GM12878 (cell line): ENCODE data around the gene NEDD8.

Source experiments
- CTCF ChIP-seq, 3 experiments: IDR thresholded peaks in 2 of 3; conservative IDR thresholded peaks in 1 of 3; 2 replicates each; pipeline ENCODE4 v1.5.1; 2011; ENCODE audit warnings: low read depth in 3 of 3, low read length in 3 of 3, mild to moderate bottlenecking in 3 of 3, control low read depth in 2 of 3, moderate library complexity in 2 of 3, inconsistent platforms in 1 of 3, mixed read lengths in 1 of 3; ENCODE audit not compliant: control insufficient read depth in 2 of 3, insufficient read depth in 1 of 3; ENCODE audit errors: extremely low read depth in 1 of 3
- JUND ChIP-seq: IDR thresholded peaks from 2 replicates; pipeline ENCODE4 v1.6.1; 2012; ENCODE audit warnings: low read depth, mild to moderate bottlenecking, low read length, improper control_type of control experiment, moderate library complexity
- MAX ChIP-seq: IDR thresholded peaks from 2 replicates; pipeline ENCODE4 v1.6.1; 2012; ENCODE audit warnings: low read depth, low read length, improper control_type of control experiment
- MXI1 ChIP-seq: fragments of 150-350 bp; IDR thresholded peaks from 2 replicates; pipeline ENCODE4 v1.6.1; 2011; ENCODE audit warnings: low read depth, mild to moderate bottlenecking, inconsistent platforms, low read length, improper control_type of control experiment
- NRF1 ChIP-seq: conservative IDR thresholded peaks from 2 replicates; pipeline ENCODE4 v1.6.1; 2011; ENCODE audit warnings: mild to moderate bottlenecking, low read depth, low read length, improper control_type of control experiment
- POLR2AphosphoS5 ChIP-seq: IDR thresholded peaks from 2 replicates; pipeline ENCODE4 v1.6.1; 2011; ENCODE audit warnings: mild to moderate bottlenecking, low read length, inconsistent platforms
- SMC3 ChIP-seq: IDR thresholded peaks from 2 replicates; pipeline ENCODE4 v1.6.1; 2011; ENCODE audit warnings: low read length, improper control_type of control experiment, borderline replicate concordance
- ZBTB33 ChIP-seq: fragments of 450-650 bp; IDR thresholded peaks from 2 replicates; pipeline ENCODE4 v1.6.1; 2017; ENCODE audit warnings: mild to moderate bottlenecking
- ZBTB4 ChIP-seq: fragments of 450-650 bp; formaldehyde crosslinking; IDR thresholded peaks from 2 replicates; pipeline ENCODE4 v1.4.0; 2022; ENCODE audit warnings: mild to moderate bottlenecking, moderate library complexity
- ZNF217 ChIP-seq: fragments of 450-650 bp; IDR thresholded peaks from 2 replicates; pipeline ENCODE4 v1.6.1; 2017; ENCODE audit warnings: antibody characterized with exemption, mild to moderate bottlenecking

GRCh38 chr14:24194186-24194872, 37.8 kb downstream of the NEDD8 start:
- no peak for TF ChIP-seq ZBTB33
- no peak for TF ChIP-seq SMC3
- no peak for TF ChIP-seq ZBTB4 (CRISPR knock-in tag)
- no peak for TF ChIP-seq POLR2AphosphoS5
- TF ChIP-seq MXI1, result no peak
- no peak for TF ChIP-seq CTCF (IDR thresholded peaks at IDR 0.05 in 2 of 3, conservative IDR thresholded peaks at IDR 0.05 in 1 of 3; ENCODE audit: control insufficient read depth in 2 of 3, extremely low read depth in 1 of 3, insufficient read depth in 1 of 3, low read depth in 3 of 3, low read length in 3 of 3)
- TF ChIP-seq NRF1, result no peak
- TF ChIP-seq ZNF217, result no peak
- TF ChIP-seq JUND, result no peak
- no peak for TF ChIP-seq MAX
